Measurements from ENCODE around the gene CCDC51. TPM values are rescaled to one million over a fixed set of nuclear protein-coding genes. Genes with fewer than 3 reads are reported as not detected.

CCDC51 gene
- total RNA-seq, 1 experiment from 2014 or later = 11.8 TPM

GRCh38 chr3:48425281-48425812 lies 14.6 kb downstream of the CCDC51 start:
- intact Hi-C loops (cut with micrococcal nuclease; ENCODE audit: unreplicated experiment) = no loop called here
- Histone ChIP-seq H3K27ac (ENCODE audit: low read depth, low read length, poor library complexity, severe bottlenecking) (no peak overlapping the region), H3K9me3 (ENCODE audit: low read depth, low read length, poor library complexity, severe bottlenecking) (no peaks in the 10 kb centered on the region), H3K4me1 (ENCODE audit: insufficient read depth, low read length, poor library complexity, severe bottlenecking) (peaks cover 7% of the 10 kb centered on the region), H3K4me3 (ENCODE audit: low read depth, low read length, poor library complexity, severe bottlenecking) (no peak overlapping the region), H3K27me3 (replicated peaks; ENCODE audit: insufficient read depth, low read depth, low read length, poor library complexity) (no peaks in the 10 kb centered on the region), H3K36me3 (ENCODE audit: insufficient read depth, low read length, poor library complexity, severe bottlenecking) (no peaks in the 10 kb centered on the region)
- no TSS peak for BruUV-seq (replicated peaks)
- ChIA-PET CTCF (no interaction called here), POLR2A (ENCODE audit: low non-redundant PET) (no interaction called here)
- no peak for DNase-seq (ENCODE audit: low spot score)
- TF ChIP-seq EZH2 (IDR thresholded peaks at IDR 0.05; ENCODE audit: borderline replicate concordance, low read depth, low read length, poor library complexity, severe bottlenecking) (no peak), CTCF (conservative IDR thresholded peaks at IDR 0.05; ENCODE audit: low read depth, low read length) (no peak)

GRCh38 chr3:48423883-48424695 lies 15.8 kb downstream of the CCDC51 start:
- Histone ChIP-seq H3K27me3 (replicated peaks; ENCODE audit: insufficient read depth, low read depth, low read length, poor library complexity) (no peaks in the 10 kb centered on the region), H3K27ac (ENCODE audit: low read depth, low read length, poor library complexity, severe bottlenecking) (no peak overlapping the region), H3K36me3 (ENCODE audit: insufficient read depth, low read length, poor library complexity, severe bottlenecking) (no peaks in the 10 kb centered on the region), H3K9me3 (ENCODE audit: low read depth, low read length, poor library complexity, severe bottlenecking) (no peaks in the 10 kb centered on the region), H3K4me1 (ENCODE audit: insufficient read depth, low read length, poor library complexity, severe bottlenecking) (peaks cover 7% of the 10 kb centered on the region), H3K4me3 (ENCODE audit: low read depth, low read length, poor library complexity, severe bottlenecking) (no peak overlapping the region)
- no TSS peak for BruUV-seq (replicated peaks)
- no peak for DNase-seq (ENCODE audit: low spot score)
- intact Hi-C loops (cut with micrococcal nuclease; ENCODE audit: unreplicated experiment) = no loop called here
- ChIA-PET CTCF (no interaction called here), POLR2A (ENCODE audit: low non-redundant PET) (no interaction called here)
- TF ChIP-seq CTCF (conservative IDR thresholded peaks at IDR 0.05; ENCODE audit: low read depth, low read length) (no peak), EZH2 (IDR thresholded peaks at IDR 0.05; ENCODE audit: borderline replicate concordance, low read depth, low read length, poor library complexity, severe bottlenecking) (no peak)

- H3K4me3 ChIP-seq (ENCODE audit: low read depth, low read length, poor library complexity, severe bottlenecking) = no peak overlapping the region
- DNase-seq (ENCODE audit: low spot score) = no peak
- no TSS peak for BruUV-seq (replicated peaks)
- intact Hi-C loops (cut with micrococcal nuclease; ENCODE audit: unreplicated experiment) = no loop called here
- ChIA-PET CTCF (no interaction called here), POLR2A (ENCODE audit: low non-redundant PET) (no interaction called here)
- H3K4me1 ChIP-seq (ENCODE audit: insufficient read depth, low read length, poor library complexity, severe bottlenecking) = peaks cover 6% of the 10 kb centered on the region
- TF ChIP-seq CTCF (conservative IDR thresholded peaks at IDR 0.05; ENCODE audit: low read depth, low read length) (no peak), EZH2 (IDR thresholded peaks at IDR 0.05; ENCODE audit: borderline replicate concordance, low read depth, low read length, poor library complexity, severe bottlenecking) (no peak)
- no peak overlapping the region for H3K27ac ChIP-seq (ENCODE audit: low read depth, low read length, poor library complexity, severe bottlenecking)
- no peaks in the 10 kb centered on the region for H3K27me3 ChIP-seq (replicated peaks; ENCODE audit: insufficient read depth, low read depth, low read length, poor library complexity)
- H3K9me3 ChIP-seq (ENCODE audit: low read depth, low read length, poor library complexity, severe bottlenecking) = no peaks in the 10 kb centered on the region
- H3K36me3 ChIP-seq (ENCODE audit: insufficient read depth, low read length, poor library complexity, severe bottlenecking) = no peaks in the 10 kb centered on the region
These were observed 16.6 kb downstream of the CCDC51 start for GRCh38 chr3:48423241-48423882.
